Sigmoid colon (tissue), 4 donors: Measurements from ENCODE around the gene COPS7B.

Experiments used
- EP300 ChIP-seq, 4 donors: sonication (generic); formaldehyde crosslinking; IDR thresholded peaks; one replicate each; pipeline ENCODE4 v1.6.1; 2017; ENCODE audit warnings: antibody characterized with exemption in 4 of 4
- POLR2A ChIP-seq, 2 donors: fragments of 450-650 bp; IDR thresholded peaks; one replicate each; pipeline ENCODE4 v1.6.1; 2016; ENCODE audit warnings: antibody characterized with exemption in 2 of 2, mild to moderate bottlenecking in 2 of 2, moderate library complexity in 2 of 2
- TF ChIP-seq, protein P1 (sequence below), 4 experiments: fragments of 450-650 bp in 3 of 4; fragments of 200-600 bp in 1 of 4; IDR thresholded peaks; one replicate each; pipeline ENCODE4 v1.5.1; 2016 to 2019; ENCODE audit warnings: antibody characterized with exemption in 4 of 4, mild to moderate bottlenecking in 3 of 4, moderate library complexity in 2 of 4

DNA sequence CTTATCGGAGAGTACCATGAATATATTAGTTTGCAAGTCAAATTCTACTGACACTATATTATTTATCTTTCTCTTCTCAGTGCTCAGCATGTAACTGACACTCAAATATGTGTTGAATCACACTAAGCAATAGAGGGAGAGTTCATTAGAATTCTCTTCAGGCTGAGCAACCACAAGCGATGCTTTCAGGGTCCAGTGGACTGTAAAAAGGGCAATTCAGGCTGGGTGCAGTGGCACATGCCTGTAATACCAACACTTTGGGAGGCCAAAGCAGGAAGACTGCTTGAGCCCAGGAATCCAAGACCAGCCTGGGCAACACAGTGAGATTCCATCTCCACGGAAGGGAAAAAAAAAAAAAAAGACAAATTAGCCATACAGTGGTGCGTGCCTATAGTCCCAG lies 21.5 kb upstream of the COPS7B start:
- TF ChIP-seq EP300 (IDR thresholded peaks at IDR 0.05) (no peak), POLR2A (IDR thresholded peaks at IDR 0.05) (no peak)
- TF ChIP-seq, protein P1, sequence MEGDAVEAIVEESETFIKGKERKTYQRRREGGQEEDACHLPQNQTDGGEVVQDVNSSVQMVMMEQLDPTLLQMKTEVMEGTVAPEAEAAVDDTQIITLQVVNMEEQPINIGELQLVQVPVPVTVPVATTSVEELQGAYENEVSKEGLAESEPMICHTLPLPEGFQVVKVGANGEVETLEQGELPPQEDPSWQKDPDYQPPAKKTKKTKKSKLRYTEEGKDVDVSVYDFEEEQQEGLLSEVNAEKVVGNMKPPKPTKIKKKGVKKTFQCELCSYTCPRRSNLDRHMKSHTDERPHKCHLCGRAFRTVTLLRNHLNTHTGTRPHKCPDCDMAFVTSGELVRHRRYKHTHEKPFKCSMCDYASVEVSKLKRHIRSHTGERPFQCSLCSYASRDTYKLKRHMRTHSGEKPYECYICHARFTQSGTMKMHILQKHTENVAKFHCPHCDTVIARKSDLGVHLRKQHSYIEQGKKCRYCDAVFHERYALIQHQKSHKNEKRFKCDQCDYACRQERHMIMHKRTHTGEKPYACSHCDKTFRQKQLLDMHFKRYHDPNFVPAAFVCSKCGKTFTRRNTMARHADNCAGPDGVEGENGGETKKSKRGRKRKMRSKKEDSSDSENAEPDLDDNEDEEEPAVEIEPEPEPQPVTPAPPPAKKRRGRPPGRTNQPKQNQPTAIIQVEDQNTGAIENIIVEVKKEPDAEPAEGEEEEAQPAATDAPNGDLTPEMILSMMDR (IDR thresholded peaks at IDR 0.05), result no peak
